MM.1S (cell line): Measurements from ENCODE around the gene SLC6A7.

Source experiments
- DNase-seq: peaks from one replicate; pipeline ENCODE4 v3.0.0-alpha.2; 2015
- H2AFZ ChIP-seq: fragments of 300-600 bp; sonication (generic); 2 replicates; pipeline ENCODE4 v1.6.0; 2016; ENCODE audit warnings: antibody characterized with exemption, low read length
- H3F3A ChIP-seq: fragments of 300-600 bp; sonication (generic); 2 replicates; pipeline ENCODE4 v1.6.1; 2016; ENCODE audit warnings: mild to moderate bottlenecking, antibody characterized with exemption, low read length, moderate library complexity, mixed read lengths; ENCODE audit not compliant: insufficient read depth
- H3K27ac ChIP-seq: fragments of 300-600 bp; sonication (generic); 2 replicates; pipeline ENCODE4 v1.5.1; 2016; ENCODE audit warnings: mild to moderate bottlenecking, low read length
- H3K27me3 ChIP-seq: fragments of 300-600 bp; sonication (generic); replicated peaks from 2 replicates; pipeline ENCODE4 v1.6.0; 2016; ENCODE audit warnings: low read length; ENCODE audit not compliant: insufficient read depth
- H3K36me3 ChIP-seq: fragments of 300-600 bp; sonication (generic); replicated peaks from 2 replicates; pipeline ENCODE4 v1.6.1; 2016; ENCODE audit warnings: mild to moderate bottlenecking, low read length, mixed read lengths; ENCODE audit not compliant: insufficient read depth
- H3K4me1 ChIP-seq: fragments of 300-600 bp; sonication (generic); 2 replicates; pipeline ENCODE4 v1.6.1; 2016; ENCODE audit warnings: low read length, mixed read lengths
- H3K4me2 ChIP-seq: fragments of 300-600 bp; sonication (generic); 2 replicates; pipeline ENCODE4 v1.6.0; 2016; ENCODE audit warnings: low read depth, low read length
- H3K4me3 ChIP-seq: fragments of 300-600 bp; sonication (generic); 2 replicates; pipeline ENCODE4 v1.5.1; 2016; ENCODE audit warnings: low read length, mixed read lengths
- H3K79me2 ChIP-seq: fragments of 300-600 bp; sonication (generic); 2 replicates; pipeline ENCODE4 v1.6.1; 2016; ENCODE audit warnings: mixed run types, low read length, mixed read lengths
- H3K9ac ChIP-seq: fragments of 300-600 bp; sonication (generic); 2 replicates; pipeline ENCODE4 v1.6.1; 2016; ENCODE audit warnings: low read length, mixed read lengths
- H3K9me2 ChIP-seq: fragments of 300-600 bp; sonication (generic); replicated peaks from 2 replicates; pipeline ENCODE4 v1.6.1; 2016; ENCODE audit warnings: mild to moderate bottlenecking, low read length, mixed read lengths; ENCODE audit not compliant: insufficient read depth
- H3K9me3 ChIP-seq: fragments of 300-600 bp; sonication (generic); replicated peaks from 2 replicates; pipeline ENCODE4 v1.6.1; 2016; ENCODE audit warnings: mild to moderate bottlenecking, low read length, mixed read lengths; ENCODE audit not compliant: insufficient read depth
- H4K20me1 ChIP-seq: fragments of 300-600 bp; sonication (generic); 2 replicates; pipeline ENCODE4 v1.6.1; 2016; ENCODE audit warnings: mild to moderate bottlenecking, low read length, moderate library complexity, mixed read lengths; ENCODE audit not compliant: insufficient read depth
- CTCF ChIP-seq: fragments of 300-600 bp; sonication (generic); IDR thresholded peaks from 2 replicates; pipeline ENCODE4 v1.5.1; 2016; ENCODE audit warnings: antibody characterized with exemption, low read length, mixed read lengths
- EZH2 ChIP-seq: fragments of 300-600 bp; sonication (generic); optimal IDR thresholded peaks from 2 replicates; pipeline ENCODE3; 2017; ENCODE audit warnings: low read depth, mild to moderate bottlenecking, antibody characterized with exemption, low read length, mixed read lengths
- EZH2phosphoT487 ChIP-seq: fragments of 300-600 bp; sonication (generic); IDR thresholded peaks from 2 replicates; pipeline ENCODE4 v1.6.1; 2018; ENCODE audit warnings: antibody characterized with exemption, low read length

SLC6A7 gene

GRCh38 chr5:150163035-150163434 lies 26.8 kb upstream of the SLC6A7 start:
- H3K79me2 ChIP-seq, result no peaks in the 10 kb centered on the region
- H3K27ac ChIP-seq, result no peak overlapping the region
- H2AFZ ChIP-seq, result no peak overlapping the region
- H3K4me3 ChIP-seq, result no peak overlapping the region
- no peaks in the 10 kb centered on the region for H4K20me1 ChIP-seq
- no peak overlapping the region for H3K9ac ChIP-seq
- TF ChIP-seq EZH2, result no peak
- no peak for TF ChIP-seq EZH2phosphoT487
- no peak for TF ChIP-seq CTCF
- H3K4me1 ChIP-seq, result no peaks in the 10 kb centered on the region
- H3K27me3 ChIP-seq, result no peaks in the 10 kb centered on the region; the same call in 1 of the 2 replicates
- no peaks in the 10 kb centered on the region for H3K9me2 ChIP-seq
- no peak for DNase-seq
- no peaks in the 10 kb centered on the region for H3F3A ChIP-seq
- H3K36me3 ChIP-seq, result no peaks in the 10 kb centered on the region
- H3K9me3 ChIP-seq, result no peaks in the 10 kb centered on the region
- no peak overlapping the region for H3K4me2 ChIP-seq

GRCh38 chr5:150163547-150164059 lies 26.3 kb upstream of the SLC6A7 start:
- Histone ChIP-seq H3K9ac (no peak overlapping the region), H3K27me3 (peaks cover 4% of the 10 kb centered on the region; the same call in 1 of the 2 replicates), H3K9me3 (no peaks in the 10 kb centered on the region), H2AFZ (no peak overlapping the region), H3K4me3 (no peak overlapping the region), H3K4me1 (no peaks in the 10 kb centered on the region), H3K27ac (no peak overlapping the region), H3F3A (no peaks in the 10 kb centered on the region), H3K36me3 (no peaks in the 10 kb centered on the region), H4K20me1 (no peaks in the 10 kb centered on the region), H3K79me2 (no peaks in the 10 kb centered on the region), H3K9me2 (no peaks in the 10 kb centered on the region), H3K4me2 (no peak overlapping the region)
- TF ChIP-seq EZH2 (no peak), EZH2phosphoT487 (no peak), CTCF (no peak)
- DNase-seq, result no peak

- H3K36me3 ChIP-seq, result no peaks in the 10 kb centered on the region
- H3F3A ChIP-seq, result no peaks in the 10 kb centered on the region
- H2AFZ ChIP-seq, result no peak overlapping the region
- TF ChIP-seq CTCF (no peak), EZH2 (no peak), EZH2phosphoT487 (no peak)
- H3K79me2 ChIP-seq, result no peaks in the 10 kb centered on the region
- DNase-seq, result no peak
- no peak overlapping the region for H3K9ac ChIP-seq
- H4K20me1 ChIP-seq, result no peaks in the 10 kb centered on the region
- H3K4me2 ChIP-seq, result no peak overlapping the region
- no peaks in the 10 kb centered on the region for H3K4me1 ChIP-seq
- no peaks in the 10 kb centered on the region for H3K9me3 ChIP-seq
- no peak overlapping the region for H3K27ac ChIP-seq
- no peaks in the 10 kb centered on the region for H3K9me2 ChIP-seq
- peaks cover 8% of the 10 kb centered on the region for H3K27me3 ChIP-seq
- H3K4me3 ChIP-seq, result no peak overlapping the region
Measured at GRCh38 chr5:150164211-150164980, 25.5 kb upstream of the SLC6A7 start.
